GM23338 (cell line): ENCODE data around the gene VEGFC. TPM values are rescaled to one million over a fixed set of nuclear protein-coding genes. Genes with fewer than 3 reads are reported as not detected.
A peak's percentile ranks its signal among the peaks of the same experiment; 100 is the strongest.

ENCODE experiments used
- ATAC-seq: fragments of 200-7000 bp; cut with Tn5 transposase; 3 replicates; pipeline ENCODE4 v1.9.1; 2020
- DNase-seq: peaks from one replicate; pipeline ENCODE4 v3.0.0-alpha.2; 2015; ENCODE audit warnings: low spot score
- H2AFZ ChIP-seq: fragments of 200-600 bp; sonication (generic); 2 replicates; pipeline ENCODE4 v1.8.0; 2016; ENCODE audit warnings: antibody characterized with exemption, mild to moderate bottlenecking, moderate library complexity
- H3F3A ChIP-seq: fragments of 200-600 bp; sonication (generic); replicated peaks from 2 replicates; pipeline ENCODE4 v1.8.0; 2017; ENCODE audit warnings: antibody characterized with exemption, mixed run types, low read depth
- H3K27ac ChIP-seq: fragments of 200-600 bp; sonication (generic); 2 replicates; pipeline ENCODE4 v1.6.1; 2016; ENCODE audit warnings: low read depth
- H3K27me3 ChIP-seq: fragments of 200-600 bp; sonication (generic); 2 replicates; pipeline ENCODE4 v1.8.0; 2016; ENCODE audit warnings: mild to moderate bottlenecking, mixed run types, moderate library complexity; ENCODE audit not compliant: insufficient read depth
- H3K36me3 ChIP-seq: fragments of 200-600 bp; sonication (generic); 2 replicates; pipeline ENCODE4 v1.8.0; 2016; ENCODE audit warnings: mild to moderate bottlenecking; ENCODE audit not compliant: insufficient read depth
- H3K4me1 ChIP-seq: fragments of 200-600 bp; sonication (generic); 2 replicates; pipeline ENCODE4 v1.8.0; 2016; ENCODE audit warnings: mild to moderate bottlenecking, moderate library complexity; ENCODE audit not compliant: insufficient read depth
- H3K4me2 ChIP-seq: fragments of 200-600 bp; sonication (generic); 2 replicates; pipeline ENCODE4 v1.7.1; 2017; ENCODE audit warnings: mixed run types
- H3K4me3 ChIP-seq: fragments of 200-600 bp; sonication (generic); 2 replicates; pipeline ENCODE4 v1.6.1; 2016; ENCODE audit warnings: mixed run types
- H3K79me2 ChIP-seq: fragments of 200-600 bp; sonication (generic); replicated peaks from 2 replicates; pipeline ENCODE4 v1.8.0; 2017; ENCODE audit warnings: mild to moderate bottlenecking; ENCODE audit not compliant: insufficient read depth
- H3K9me2 ChIP-seq: fragments of 200-600 bp; sonication (generic); 2 replicates; pipeline ENCODE4 v1.8.0; 2017; ENCODE audit not compliant: insufficient read depth
- H4K20me1 ChIP-seq: fragments of 200-600 bp; sonication (generic); replicated peaks from 2 replicates; pipeline ENCODE4 v1.8.0; 2017; ENCODE audit warnings: mild to moderate bottlenecking; ENCODE audit not compliant: insufficient read depth
- H3K27ac Mint-ChIP-seq: 2 replicates; pipeline ENCODE4 v1.8.0; 2020; ENCODE audit warnings: inconsistent platforms, mild to moderate bottlenecking, moderate library complexity, mixed read lengths
- H3K27me3 Mint-ChIP-seq: 3 replicates; pipeline ENCODE4 v1.8.0; 2022; ENCODE audit warnings: low read depth, mild to moderate bottlenecking, moderate library complexity, mixed read lengths, inconsistent platforms; ENCODE audit not compliant: insufficient read depth, poor library complexity
- H3K36me3 Mint-ChIP-seq: 3 replicates; pipeline ENCODE4 v1.8.0; 2021; ENCODE audit warnings: low read depth, mild to moderate bottlenecking, inconsistent platforms, moderate library complexity, mixed read lengths
- H3K4me1 Mint-ChIP-seq: 3 replicates; pipeline ENCODE4 v1.8.0; 2020; ENCODE audit warnings: mild to moderate bottlenecking, inconsistent platforms, mixed read lengths
- H3K4me3 Mint-ChIP-seq: 3 replicates; pipeline ENCODE4 v1.8.0; 2021; ENCODE audit warnings: moderate library complexity, mild to moderate bottlenecking, inconsistent platforms, mixed read lengths
- H3K9me3 Mint-ChIP-seq: 3 replicates; pipeline ENCODE4 v1.8.0; 2020; ENCODE audit warnings: moderate library complexity, mild to moderate bottlenecking, inconsistent platforms, mixed read lengths
- CREB1 ChIP-seq: fragments of 250-450 bp; sonication (Bioruptor Pico); IDR thresholded peaks from 2 replicates; pipeline ENCODE4 v1.5.0; 2020; ENCODE audit warnings: low read depth, mild to moderate bottlenecking, moderate library complexity
- ETS1 ChIP-seq: IDR thresholded peaks from 2 replicates; pipeline ENCODE4 v1.6.1; 2016; ENCODE audit warnings: antibody characterized with exemption
- EZH2 ChIP-seq: fragments of 200-600 bp; sonication (generic); IDR thresholded peaks from one replicate; pipeline ENCODE4 v1.8.0; 2017; ENCODE audit warnings: antibody characterized with exemption, mild to moderate bottlenecking, low read depth; ENCODE audit not compliant: unreplicated experiment
- EZH2phosphoT487 ChIP-seq: fragments of 200-600 bp; sonication (generic); IDR thresholded peaks from one replicate; pipeline ENCODE4 v1.8.1; 2018; ENCODE audit warnings: antibody characterized with exemption; ENCODE audit not compliant: unreplicated experiment
- JUNB ChIP-seq: IDR thresholded peaks from one replicate; pipeline ENCODE4 v1.6.1; 2016; ENCODE audit warnings: antibody characterized with exemption; ENCODE audit not compliant: unreplicated experiment
- NANOG ChIP-seq: IDR thresholded peaks from 2 replicates; pipeline ENCODE4 v1.6.1; 2016; ENCODE audit warnings: antibody characterized with exemption, borderline replicate concordance
- POLR2AphosphoS5 ChIP-seq: IDR thresholded peaks from 2 replicates; pipeline ENCODE4 v1.6.1; 2016; ENCODE audit warnings: antibody characterized with exemption, low read depth
- STAT1 ChIP-seq: IDR thresholded peaks from one replicate; pipeline ENCODE4 v1.6.1; 2016; ENCODE audit warnings: antibody characterized with exemption; ENCODE audit not compliant: unreplicated experiment
- ZNF114 ChIP-seq: fragments of 250-450 bp; sonication (Bioruptor Pico); IDR thresholded peaks from 2 replicates; pipeline ENCODE4 v1.5.0; 2020; ENCODE audit warnings: mild to moderate bottlenecking, moderate library complexity
- ZNF331 ChIP-seq: fragments of 250-450 bp; sonication (Bioruptor Pico); IDR thresholded peaks from 2 replicates; pipeline ENCODE4 v1.5.0; 2020; ENCODE audit warnings: low read depth, mild to moderate bottlenecking, moderate library complexity
- ZNF462 ChIP-seq: fragments of 250-450 bp; sonication (Bioruptor Pico); IDR thresholded peaks from 2 replicates; pipeline ENCODE4 v1.5.0; 2020; ENCODE audit warnings: mild to moderate bottlenecking, moderate library complexity
- polyA plus RNA-seq: library from polyadenylated mRNA; unstranded; fragments of >200 nt; fragmentation: Nextera tagmentation; extraction: Ambion mirVana; gene quantifications from 2 replicates; pipeline ENCODE4 v1.2.1, GENCODE V29; 2016
- total RNA-seq: library from RNA; depleted of rRNA; stranded (reverse); fragments of >200 nt; shearing (Covaris generic); gene quantifications from 2 replicates; pipeline ENCODE4 v1.2.3, GENCODE V29; 2014
- TF ChIP-seq, protein P1 (sequence below): IDR thresholded peaks from one replicate; pipeline ENCODE4 v1.6.1; 2018; ENCODE audit warnings: antibody characterized with exemption; ENCODE audit not compliant: unreplicated experiment
- TF ChIP-seq, protein P2 (sequence below), 2 experiments: fragments of 200-600 bp in 1 of 2; sonication (generic) in 1 of 2; conservative IDR thresholded peaks; 2 replicates each; pipeline versions ENCODE4 v1.5.1 to v1.6.1; 2016 to 2017; ENCODE audit warnings: antibody characterized with exemption in 2 of 2, low read depth in 2 of 2, mild to moderate bottlenecking in 2 of 2, moderate library complexity in 1 of 2

VEGFC gene
- total and polyA plus RNA-seq, 2 experiments from 2014 or later: 0.87 to 1.1 TPM

DNA sequence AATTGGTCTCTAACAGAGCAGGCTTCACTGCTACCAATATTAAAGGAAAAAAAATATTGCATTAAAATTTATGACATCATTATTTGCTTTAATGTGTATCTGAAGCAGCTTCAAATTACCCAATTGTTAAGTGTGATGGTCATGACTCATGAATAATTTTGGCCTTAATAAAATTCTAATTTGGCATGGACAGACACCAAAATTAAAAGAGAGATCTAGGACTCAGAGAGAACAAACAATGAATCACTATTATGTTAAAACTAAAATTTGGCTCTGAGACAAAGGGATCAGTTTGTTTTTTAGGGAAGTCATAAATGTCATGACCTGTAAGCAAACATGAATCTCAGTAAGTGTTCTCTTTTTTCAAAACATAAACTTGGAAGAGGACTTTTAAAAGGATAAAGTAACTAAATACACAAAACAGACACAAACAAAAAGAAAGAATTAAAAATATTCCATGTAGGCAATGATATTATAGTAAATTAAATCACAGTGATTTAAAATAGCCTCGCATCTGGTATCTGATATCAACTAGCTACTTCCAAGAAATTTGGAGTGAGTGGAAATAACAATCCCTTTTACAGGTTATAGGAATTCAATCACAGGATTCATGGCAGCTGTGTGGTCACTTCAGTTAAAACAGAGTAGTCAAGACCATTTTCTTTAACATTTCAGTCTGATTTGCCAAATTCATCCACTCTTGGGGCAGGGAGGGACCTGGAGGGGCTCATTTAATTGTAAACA, 11.6 kb downstream of the VEGFC start:
- Histone ChIP-seq H3K36me3 (no peaks in the 10 kb centered on the region), H2AFZ (no peak overlapping the region), H3K4me2 (no peak overlapping the region), H3K9me2 (no peaks in the 10 kb centered on the region), H3F3A (no peaks in the 10 kb centered on the region), H3K4me1 (no peaks in the 10 kb centered on the region), H3K79me2 (no peaks in the 10 kb centered on the region), H3K4me3 (no peak overlapping the region), H3K27me3 (no peaks in the 10 kb centered on the region), H4K20me1 (no peaks in the 10 kb centered on the region), H3K27ac (no peak overlapping the region)
- Mint-ChIP-seq H3K27ac (peak overlapping the region; percentile 26; the same call in 1 of the 2 replicates), H3K4me1 (peaks cover 7% of the 10 kb centered on the region; the same call in 2 of the 3 replicates), H3K9me3 (no peaks in the 10 kb centered on the region), H3K36me3 (no peaks in the 10 kb centered on the region), H3K4me3 (no peak overlapping the region), H3K27me3 (no peaks in the 10 kb centered on the region)
- ATAC-seq: no peak
- TF ChIP-seq CREB1 (CRISPR knock-in tag) (no peak), EZH2 (no peak), ZNF114 (CRISPR knock-in tag) (no peak), ETS1 (no peak), NANOG (no peak), EZH2phosphoT487 (no peak), JUNB (no peak), ZNF331 (CRISPR knock-in tag) (no peak), ZNF462 (CRISPR knock-in tag) (no peak), STAT1 (no peak), POLR2AphosphoS5 (no peak)
- TF ChIP-seq, protein P1, sequence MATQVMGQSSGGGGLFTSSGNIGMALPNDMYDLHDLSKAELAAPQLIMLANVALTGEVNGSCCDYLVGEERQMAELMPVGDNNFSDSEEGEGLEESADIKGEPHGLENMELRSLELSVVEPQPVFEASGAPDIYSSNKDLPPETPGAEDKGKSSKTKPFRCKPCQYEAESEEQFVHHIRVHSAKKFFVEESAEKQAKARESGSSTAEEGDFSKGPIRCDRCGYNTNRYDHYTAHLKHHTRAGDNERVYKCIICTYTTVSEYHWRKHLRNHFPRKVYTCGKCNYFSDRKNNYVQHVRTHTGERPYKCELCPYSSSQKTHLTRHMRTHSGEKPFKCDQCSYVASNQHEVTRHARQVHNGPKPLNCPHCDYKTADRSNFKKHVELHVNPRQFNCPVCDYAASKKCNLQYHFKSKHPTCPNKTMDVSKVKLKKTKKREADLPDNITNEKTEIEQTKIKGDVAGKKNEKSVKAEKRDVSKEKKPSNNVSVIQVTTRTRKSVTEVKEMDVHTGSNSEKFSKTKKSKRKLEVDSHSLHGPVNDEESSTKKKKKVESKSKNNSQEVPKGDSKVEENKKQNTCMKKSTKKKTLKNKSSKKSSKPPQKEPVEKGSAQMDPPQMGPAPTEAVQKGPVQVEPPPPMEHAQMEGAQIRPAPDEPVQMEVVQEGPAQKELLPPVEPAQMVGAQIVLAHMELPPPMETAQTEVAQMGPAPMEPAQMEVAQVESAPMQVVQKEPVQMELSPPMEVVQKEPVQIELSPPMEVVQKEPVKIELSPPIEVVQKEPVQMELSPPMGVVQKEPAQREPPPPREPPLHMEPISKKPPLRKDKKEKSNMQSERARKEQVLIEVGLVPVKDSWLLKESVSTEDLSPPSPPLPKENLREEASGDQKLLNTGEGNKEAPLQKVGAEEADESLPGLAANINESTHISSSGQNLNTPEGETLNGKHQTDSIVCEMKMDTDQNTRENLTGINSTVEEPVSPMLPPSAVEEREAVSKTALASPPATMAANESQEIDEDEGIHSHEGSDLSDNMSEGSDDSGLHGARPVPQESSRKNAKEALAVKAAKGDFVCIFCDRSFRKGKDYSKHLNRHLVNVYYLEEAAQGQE: no peak
- TF ChIP-seq, protein P2, sequence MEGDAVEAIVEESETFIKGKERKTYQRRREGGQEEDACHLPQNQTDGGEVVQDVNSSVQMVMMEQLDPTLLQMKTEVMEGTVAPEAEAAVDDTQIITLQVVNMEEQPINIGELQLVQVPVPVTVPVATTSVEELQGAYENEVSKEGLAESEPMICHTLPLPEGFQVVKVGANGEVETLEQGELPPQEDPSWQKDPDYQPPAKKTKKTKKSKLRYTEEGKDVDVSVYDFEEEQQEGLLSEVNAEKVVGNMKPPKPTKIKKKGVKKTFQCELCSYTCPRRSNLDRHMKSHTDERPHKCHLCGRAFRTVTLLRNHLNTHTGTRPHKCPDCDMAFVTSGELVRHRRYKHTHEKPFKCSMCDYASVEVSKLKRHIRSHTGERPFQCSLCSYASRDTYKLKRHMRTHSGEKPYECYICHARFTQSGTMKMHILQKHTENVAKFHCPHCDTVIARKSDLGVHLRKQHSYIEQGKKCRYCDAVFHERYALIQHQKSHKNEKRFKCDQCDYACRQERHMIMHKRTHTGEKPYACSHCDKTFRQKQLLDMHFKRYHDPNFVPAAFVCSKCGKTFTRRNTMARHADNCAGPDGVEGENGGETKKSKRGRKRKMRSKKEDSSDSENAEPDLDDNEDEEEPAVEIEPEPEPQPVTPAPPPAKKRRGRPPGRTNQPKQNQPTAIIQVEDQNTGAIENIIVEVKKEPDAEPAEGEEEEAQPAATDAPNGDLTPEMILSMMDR (conservative IDR thresholded peaks at IDR 0.05; ENCODE audit: low read depth in 2 of 2): no peak
- no peak for DNase-seq
